HL-60 (cell line): ENCODE measurements around the gene ELL2.

ENCODE experiments used
- DNase-seq, 2 experiments: peaks; one replicate each; pipeline ENCODE4 v3.0.0-alpha.2; 2010 to 2020; ENCODE audit warnings: low read depth in 1 of 2, low spot score in 1 of 2
- H3K27ac ChIP-seq: fragments of 250-450 bp; sonication (Bioruptor Pico); replicated peaks from 2 replicates; pipeline ENCODE4 v1.5.1; 2020; ENCODE audit warnings: mild to moderate bottlenecking, moderate library complexity
- H3K27me3 ChIP-seq: fragments of 250-450 bp; sonication (Bioruptor Pico); 2 replicates; pipeline ENCODE4 v1.5.1; 2021; ENCODE audit warnings: mild to moderate bottlenecking, moderate library complexity; ENCODE audit not compliant: insufficient read depth, poor library complexity, severe bottlenecking
- H3K4me3 ChIP-seq: replicated peaks from 2 replicates; pipeline ENCODE4 v1.5.1; 2011; ENCODE audit warnings: mild to moderate bottlenecking, control low read depth, low read length; ENCODE audit not compliant: insufficient read depth
- GABPA ChIP-seq: IDR thresholded peaks from 2 replicates; pipeline ENCODE4 v1.6.1; 2012; ENCODE audit warnings: low read depth
- POLR2AphosphoS5 ChIP-seq: IDR thresholded peaks from 2 replicates; pipeline ENCODE4 v1.6.1; 2012; ENCODE audit warnings: low read depth
- SPI1 ChIP-seq: IDR thresholded peaks from 2 replicates; pipeline ENCODE4 v1.6.1; 2012; ENCODE audit warnings: low read depth, mild to moderate bottlenecking, borderline replicate concordance
- TF ChIP-seq, protein P1 (sequence below): IDR thresholded peaks from 2 replicates; pipeline ENCODE4 v1.6.1; 2012; ENCODE audit warnings: low read depth; ENCODE audit not compliant: insufficient replicate concordance
- TF ChIP-seq, protein P2 (sequence below): IDR thresholded peaks from one replicate; pipeline ENCODE4 v1.5.1; 2011; ENCODE audit warnings: low read length, control low read depth, inconsistent platforms; ENCODE audit not compliant: insufficient read depth

ELL2 gene

DNA sequence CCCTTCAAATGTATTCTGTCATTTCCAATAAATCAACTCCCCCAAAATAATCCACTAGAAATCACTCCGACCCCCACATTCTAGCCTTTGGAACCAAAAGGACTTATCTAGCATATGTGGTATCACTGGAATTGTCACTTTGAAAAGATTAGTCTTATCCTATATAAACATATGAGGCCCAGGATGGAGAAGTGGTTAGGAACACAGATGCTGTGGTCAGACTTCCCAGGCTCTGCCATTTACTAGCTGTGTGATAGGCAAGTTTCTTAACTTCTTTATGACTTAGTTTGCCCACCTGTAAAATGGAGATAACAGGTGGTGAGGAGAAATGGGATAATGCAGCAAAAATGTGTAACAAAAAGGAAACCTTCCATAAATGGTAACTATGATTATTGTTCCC lies 77.1 kb downstream of the ELL2 start:
- Histone ChIP-seq H3K27me3 (no peaks in the 10 kb centered on the region), H3K27ac (no peak overlapping the region), H3K4me3 (no peak overlapping the region)
- TF ChIP-seq, protein P1, sequence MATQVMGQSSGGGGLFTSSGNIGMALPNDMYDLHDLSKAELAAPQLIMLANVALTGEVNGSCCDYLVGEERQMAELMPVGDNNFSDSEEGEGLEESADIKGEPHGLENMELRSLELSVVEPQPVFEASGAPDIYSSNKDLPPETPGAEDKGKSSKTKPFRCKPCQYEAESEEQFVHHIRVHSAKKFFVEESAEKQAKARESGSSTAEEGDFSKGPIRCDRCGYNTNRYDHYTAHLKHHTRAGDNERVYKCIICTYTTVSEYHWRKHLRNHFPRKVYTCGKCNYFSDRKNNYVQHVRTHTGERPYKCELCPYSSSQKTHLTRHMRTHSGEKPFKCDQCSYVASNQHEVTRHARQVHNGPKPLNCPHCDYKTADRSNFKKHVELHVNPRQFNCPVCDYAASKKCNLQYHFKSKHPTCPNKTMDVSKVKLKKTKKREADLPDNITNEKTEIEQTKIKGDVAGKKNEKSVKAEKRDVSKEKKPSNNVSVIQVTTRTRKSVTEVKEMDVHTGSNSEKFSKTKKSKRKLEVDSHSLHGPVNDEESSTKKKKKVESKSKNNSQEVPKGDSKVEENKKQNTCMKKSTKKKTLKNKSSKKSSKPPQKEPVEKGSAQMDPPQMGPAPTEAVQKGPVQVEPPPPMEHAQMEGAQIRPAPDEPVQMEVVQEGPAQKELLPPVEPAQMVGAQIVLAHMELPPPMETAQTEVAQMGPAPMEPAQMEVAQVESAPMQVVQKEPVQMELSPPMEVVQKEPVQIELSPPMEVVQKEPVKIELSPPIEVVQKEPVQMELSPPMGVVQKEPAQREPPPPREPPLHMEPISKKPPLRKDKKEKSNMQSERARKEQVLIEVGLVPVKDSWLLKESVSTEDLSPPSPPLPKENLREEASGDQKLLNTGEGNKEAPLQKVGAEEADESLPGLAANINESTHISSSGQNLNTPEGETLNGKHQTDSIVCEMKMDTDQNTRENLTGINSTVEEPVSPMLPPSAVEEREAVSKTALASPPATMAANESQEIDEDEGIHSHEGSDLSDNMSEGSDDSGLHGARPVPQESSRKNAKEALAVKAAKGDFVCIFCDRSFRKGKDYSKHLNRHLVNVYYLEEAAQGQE, result no peak
- TF ChIP-seq POLR2AphosphoS5 (no peak), SPI1 (no peak), GABPA (no peak)
- TF ChIP-seq, protein P2, sequence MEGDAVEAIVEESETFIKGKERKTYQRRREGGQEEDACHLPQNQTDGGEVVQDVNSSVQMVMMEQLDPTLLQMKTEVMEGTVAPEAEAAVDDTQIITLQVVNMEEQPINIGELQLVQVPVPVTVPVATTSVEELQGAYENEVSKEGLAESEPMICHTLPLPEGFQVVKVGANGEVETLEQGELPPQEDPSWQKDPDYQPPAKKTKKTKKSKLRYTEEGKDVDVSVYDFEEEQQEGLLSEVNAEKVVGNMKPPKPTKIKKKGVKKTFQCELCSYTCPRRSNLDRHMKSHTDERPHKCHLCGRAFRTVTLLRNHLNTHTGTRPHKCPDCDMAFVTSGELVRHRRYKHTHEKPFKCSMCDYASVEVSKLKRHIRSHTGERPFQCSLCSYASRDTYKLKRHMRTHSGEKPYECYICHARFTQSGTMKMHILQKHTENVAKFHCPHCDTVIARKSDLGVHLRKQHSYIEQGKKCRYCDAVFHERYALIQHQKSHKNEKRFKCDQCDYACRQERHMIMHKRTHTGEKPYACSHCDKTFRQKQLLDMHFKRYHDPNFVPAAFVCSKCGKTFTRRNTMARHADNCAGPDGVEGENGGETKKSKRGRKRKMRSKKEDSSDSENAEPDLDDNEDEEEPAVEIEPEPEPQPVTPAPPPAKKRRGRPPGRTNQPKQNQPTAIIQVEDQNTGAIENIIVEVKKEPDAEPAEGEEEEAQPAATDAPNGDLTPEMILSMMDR, result no peak
- no peak for DNase-seq

DNA sequence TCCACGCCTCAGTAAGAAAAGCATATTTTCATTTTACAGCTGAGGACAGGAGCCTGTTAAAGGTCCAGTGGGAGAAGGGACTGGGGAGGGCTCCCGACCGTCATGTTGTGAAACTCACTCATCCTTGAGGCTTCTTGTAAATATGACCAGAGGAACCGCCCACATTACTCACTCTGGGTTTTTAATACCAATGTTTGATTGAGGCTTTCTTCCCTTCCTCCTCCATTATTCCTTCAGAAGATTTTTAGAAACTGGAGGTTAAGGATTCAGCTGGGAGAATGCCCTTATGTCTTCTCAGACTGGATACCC lies 77.7 kb downstream of the ELL2 start:
- H3K27ac ChIP-seq, result no peak overlapping the region
- TF ChIP-seq GABPA (no peak), POLR2AphosphoS5 (no peak), SPI1 (no peak)
- TF ChIP-seq, protein P1, result no peak
- TF ChIP-seq, protein P2, result no peak

DNA sequence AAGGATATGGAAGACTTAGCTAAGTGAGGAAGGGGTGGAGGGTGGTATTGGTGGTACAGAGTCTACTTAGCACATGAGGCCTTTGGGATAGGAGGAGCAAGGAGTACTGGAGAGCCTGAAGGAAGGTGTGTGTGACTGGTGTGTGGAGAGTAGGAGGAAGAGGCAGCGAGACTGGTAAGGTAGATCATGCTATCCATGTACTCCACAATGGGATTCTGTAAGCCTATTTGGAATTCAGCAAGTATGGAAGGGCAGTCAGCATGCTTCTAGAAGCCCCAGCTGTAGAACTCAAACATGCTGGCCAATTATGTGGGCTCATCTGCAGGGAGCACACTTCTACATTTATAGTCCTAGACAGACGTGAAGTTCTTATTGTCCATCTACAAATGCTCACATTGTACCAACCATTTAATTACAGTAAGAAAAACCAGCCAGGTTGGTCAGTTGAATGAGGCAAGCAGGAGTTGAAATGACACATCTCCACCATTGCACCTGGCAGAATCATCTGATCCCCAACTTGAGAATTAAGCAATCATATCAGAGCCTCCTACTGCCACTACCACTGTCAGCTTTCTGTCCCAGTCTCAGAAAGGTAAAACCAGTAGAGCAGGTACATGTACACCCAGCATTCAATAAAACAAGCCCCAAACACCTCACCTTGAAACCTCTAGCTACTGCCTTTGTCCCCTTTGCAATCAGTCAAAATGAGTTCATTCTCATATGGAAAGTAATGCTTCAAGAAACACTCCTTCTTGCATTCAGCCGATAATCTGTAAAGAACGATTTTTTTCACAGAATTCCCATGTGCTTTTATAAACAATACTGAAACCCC lies 78.2 kb downstream of the ELL2 start:
- no peak for DNase-seq

More for the DNA sequence above, 77.7 kb downstream of the ELL2 start:
- Histone ChIP-seq H3K4me3 (no peak overlapping the region), H3K27me3 (no peaks in the 10 kb centered on the region)
- no peak for DNase-seq

More for the DNA sequence above, 78.2 kb downstream of the ELL2 start:
- H3K4me3 ChIP-seq, result no peak overlapping the region
- no peaks in the 10 kb centered on the region for H3K27me3 ChIP-seq
- no peak overlapping the region for H3K27ac ChIP-seq
- TF ChIP-seq, protein P2, result no peak
- TF ChIP-seq SPI1 (no peak), POLR2AphosphoS5 (no peak), GABPA (no peak)
- TF ChIP-seq, protein P1, result no peak
